ENCODE measurements around the gene PGM2. TPM values are rescaled to one million over a fixed set of nuclear protein-coding genes. Genes with fewer than 3 reads are reported as not detected.
A peak's percentile ranks its signal among the peaks of the same experiment; 100 is the strongest.

PGM2 gene
- total RNA-seq, 1 experiment from 2014 or later = 37.0 TPM

GRCh38 chr4:37890801-37891259 is 64.3 kb downstream of the PGM2 start, which contains the start of gene TBC1D1:
TSS of gene TBC1D1 (plus strand) at chr4:37891084. CDS start at chr4:37902096, 11,012 bp downstream.
- Histone ChIP-seq H3K4me3 (peak within 1 kb of the TSS; percentile 64), H3K27me3 (peaks cover 13% of the 10 kb centered on the region), H3K36me3 (no peaks in the 10 kb centered on the region), H3K9me3 (replicated peaks) (no peaks in the 10 kb centered on the region), H3K4me1 (peaks cover 3% of the 10 kb centered on the region; the same call in 1 of the 2 replicates), H3K27ac (no peak within 1 kb of the TSS)
- peak; percentile 52 to 55 for DNase-seq

GRCh38 chr4:37891260-37892159 is 65.0 kb downstream of the PGM2 start:
- H3K27me3 ChIP-seq = peaks cover 13% of the 10 kb centered on the region
- H3K4me3 ChIP-seq = peak overlapping the region; percentile 64
- no peak overlapping the region for H3K27ac ChIP-seq
- H3K4me1 ChIP-seq = peaks cover 3% of the 10 kb centered on the region; the same call in 1 of the 2 replicates
- no peaks in the 10 kb centered on the region for H3K36me3 ChIP-seq
- peak in 1 of 2 experiments; percentile 34 for DNase-seq
- no peaks in the 10 kb centered on the region for H3K9me3 ChIP-seq (replicated peaks)

- Histone ChIP-seq H3K4me3 (no peak overlapping the region), H3K36me3 (no peaks in the 10 kb centered on the region), H3K27ac (no peak overlapping the region), H3K9me3 (replicated peaks) (no peaks in the 10 kb centered on the region), H3K27me3 (peaks cover 13% of the 10 kb centered on the region), H3K4me1 (peaks cover 3% of the 10 kb centered on the region; the same call in 1 of the 2 replicates)
- no peak for DNase-seq
Observed at GRCh38 chr4:37892641-37893040, 66.2 kb downstream of the PGM2 start.

- Histone ChIP-seq H3K36me3 (no peaks in the 10 kb centered on the region), H3K4me3 (no peak overlapping the region), H3K9me3 (replicated peaks) (no peaks in the 10 kb centered on the region), H3K27ac (no peak overlapping the region), H3K4me1 (peaks cover 3% of the 10 kb centered on the region; the same call in 1 of the 2 replicates), H3K27me3 (peaks cover 13% of the 10 kb centered on the region)
- DNase-seq = no peak
Observed at GRCh38 chr4:37893164-37893563, 66.7 kb downstream of the PGM2 start.

GRCh38 chr4:37895271-37895670 is 68.8 kb downstream of the PGM2 start:
- no peak for DNase-seq
- H3K36me3 ChIP-seq = no peaks in the 10 kb centered on the region
- peaks cover 3% of the 10 kb centered on the region for H3K27me3 ChIP-seq
- peaks cover 2% of the 10 kb centered on the region; the same call in 1 of the 2 replicates for H3K4me1 ChIP-seq
- no peak overlapping the region for H3K27ac ChIP-seq
- H3K4me3 ChIP-seq = no peak overlapping the region
- no peaks in the 10 kb centered on the region for H3K9me3 ChIP-seq (replicated peaks)

GRCh38 chr4:37896206-37896860 is 69.8 kb downstream of the PGM2 start:
- Histone ChIP-seq H3K27ac (no peak overlapping the region), H3K27me3 (no peaks in the 10 kb centered on the region), H3K4me3 (no peak overlapping the region), H3K36me3 (no peaks in the 10 kb centered on the region), H3K4me1 (no peaks in the 10 kb centered on the region), H3K9me3 (replicated peaks) (no peaks in the 10 kb centered on the region)
- no peak for DNase-seq

GRCh38 chr4:37902212-37902611 is 75.7 kb downstream of the PGM2 start:
- Histone ChIP-seq H3K9me3 (replicated peaks) (no peaks in the 10 kb centered on the region), H3K4me1 (no peaks in the 10 kb centered on the region), H3K27me3 (0 out of 2 replicates have a peak, but pooled peaks cover 6% of the 10 kb centered on the region), H3K4me3 (no peak overlapping the region), H3K36me3 (no peaks in the 10 kb centered on the region), H3K27ac (no peak overlapping the region)
- DNase-seq = no peak

- Histone ChIP-seq H3K27me3 (0 out of 2 replicates have a peak, but pooled peaks cover 6% of the 10 kb centered on the region), H3K4me1 (no peaks in the 10 kb centered on the region), H3K27ac (no peak overlapping the region), H3K4me3 (no peak overlapping the region), H3K36me3 (no peaks in the 10 kb centered on the region), H3K9me3 (replicated peaks) (no peaks in the 10 kb centered on the region)
- no peak for DNase-seq
Observed at GRCh38 chr4:37902738-37903693, 76.5 kb downstream of the PGM2 start.

- H3K27me3 ChIP-seq = 0 out of 2 replicates have a peak, but pooled peaks cover 6% of the 10 kb centered on the region
- H3K27ac ChIP-seq = no peak overlapping the region
- no peaks in the 10 kb centered on the region for H3K9me3 ChIP-seq (replicated peaks)
- H3K4me1 ChIP-seq = peaks cover 3% of the 10 kb centered on the region; the same call in 1 of the 2 replicates
- no peak overlapping the region for H3K4me3 ChIP-seq
- no peaks in the 10 kb centered on the region for H3K36me3 ChIP-seq
- DNase-seq = no peak
Observed at GRCh38 chr4:37903901-37904300, 77.4 kb downstream of the PGM2 start.

- Histone ChIP-seq H3K27ac (no peak overlapping the region), H3K9me3 (replicated peaks) (no peaks in the 10 kb centered on the region)
Observed at GRCh38 chr4:37904824-37905223, 78.3 kb downstream of the PGM2 start.

GRCh38 chr4:37905533-37906169 is 79.2 kb downstream of the PGM2 start:
- Histone ChIP-seq H3K4me1 (peaks cover 3% of the 10 kb centered on the region; the same call in 1 of the 2 replicates), H3K27ac (no peak overlapping the region), H3K4me3 (no peak overlapping the region), H3K27me3 (0 out of 2 replicates have a peak, but pooled peaks cover 6% of the 10 kb centered on the region), H3K9me3 (replicated peaks) (no peaks in the 10 kb centered on the region), H3K36me3 (no peaks in the 10 kb centered on the region)
- no peak for DNase-seq

More at GRCh38 chr4:37904824-37905223, 78.3 kb downstream of the PGM2 start:
- H3K36me3 ChIP-seq = no peaks in the 10 kb centered on the region
- DNase-seq = no peak
- peaks cover 3% of the 10 kb centered on the region; the same call in 1 of the 2 replicates for H3K4me1 ChIP-seq
- H3K27me3 ChIP-seq = 0 out of 2 replicates have a peak, but pooled peaks cover 6% of the 10 kb centered on the region
- H3K4me3 ChIP-seq = no peak overlapping the region

GRCh38 chr4:37908488-37909331 is 82.2 kb downstream of the PGM2 start:
- Histone ChIP-seq H3K9me3 (replicated peaks) (no peaks in the 10 kb centered on the region), H3K36me3 (no peaks in the 10 kb centered on the region), H3K4me3 (peak overlapping the region; percentile 39), H3K27ac (peak overlapping the region; percentile 47), H3K4me1 (peaks cover 3% of the 10 kb centered on the region; the same call in 1 of the 2 replicates), H3K27me3 (0 out of 2 replicates have a peak, but pooled peaks cover 3% of the 10 kb centered on the region)
- DNase-seq = peak; percentile 35 to 69

Data from SJCRH30 (cell line).